WERI-Rb-1 (cell line): ENCODE data around the gene CELF6.
A peak's percentile ranks its signal among the peaks of the same experiment; 100 is the strongest.

Source experiments
- DNase-seq: peaks from one replicate; pipeline ENCODE4 v3.0.0-alpha.2; 2020
- H3K27ac ChIP-seq: fragments of 250-450 bp; sonication (Bioruptor Pico); 2 replicates; pipeline ENCODE4 v1.5.1; 2020; ENCODE audit warnings: mild to moderate bottlenecking, moderate library complexity
- H3K27me3 ChIP-seq: fragments of 250-450 bp; sonication (Bioruptor Pico); 2 replicates; pipeline ENCODE4 v1.5.1; 2021; ENCODE audit warnings: mild to moderate bottlenecking, low read depth, moderate library complexity; ENCODE audit not compliant: insufficient read depth, severe bottlenecking
- H3K36me3 ChIP-seq: fragments of 250-450 bp; sonication (Bioruptor Pico); 2 replicates; pipeline ENCODE4 v1.5.1; 2020; ENCODE audit warnings: mild to moderate bottlenecking, moderate library complexity
- H3K4me3 ChIP-seq: 2 replicates; pipeline ENCODE4 v1.5.1; 2011; ENCODE audit warnings: low read depth, mild to moderate bottlenecking, control low read depth, low read length
- H3K9me3 ChIP-seq: fragments of 250-450 bp; sonication (Bioruptor Pico); 2 replicates; pipeline ENCODE4 v1.5.1; 2021; ENCODE audit warnings: mild to moderate bottlenecking, moderate library complexity; ENCODE audit not compliant: severe bottlenecking
- TF ChIP-seq, protein P1 (sequence below): IDR thresholded peaks from 2 replicates; pipeline ENCODE4 v1.5.1; 2011; ENCODE audit warnings: low read depth, mild to moderate bottlenecking, control low read depth, inconsistent platforms, low read length

The CELF6 gene

DNA sequence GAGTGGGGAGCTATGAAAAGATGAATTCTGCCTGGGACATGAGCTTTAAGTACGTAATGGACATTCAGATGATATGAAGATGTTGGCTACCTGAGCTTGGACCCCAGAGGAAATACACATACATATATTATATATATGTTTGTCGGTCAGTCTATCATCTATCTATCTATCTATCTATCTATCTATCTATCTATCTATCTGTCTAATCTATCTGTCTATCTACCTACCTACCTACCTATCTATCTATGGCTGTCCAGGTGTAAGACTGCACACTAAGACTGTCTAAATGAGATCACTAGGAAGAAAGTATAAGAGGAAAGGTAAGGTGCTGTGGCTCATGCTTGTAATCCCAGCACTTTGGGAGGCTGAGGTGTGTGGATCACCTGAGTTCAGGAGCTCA is 18.2 kb upstream of the CELF6 start:
- Histone ChIP-seq H3K4me3 (no peak overlapping the region), H3K36me3 (no peaks in the 10 kb centered on the region; the same call in 1 of the 2 replicates), H3K9me3 (no peaks in the 10 kb centered on the region), H3K27ac (no peak overlapping the region), H3K27me3 (no peaks in the 10 kb centered on the region)
- TF ChIP-seq, protein P1, sequence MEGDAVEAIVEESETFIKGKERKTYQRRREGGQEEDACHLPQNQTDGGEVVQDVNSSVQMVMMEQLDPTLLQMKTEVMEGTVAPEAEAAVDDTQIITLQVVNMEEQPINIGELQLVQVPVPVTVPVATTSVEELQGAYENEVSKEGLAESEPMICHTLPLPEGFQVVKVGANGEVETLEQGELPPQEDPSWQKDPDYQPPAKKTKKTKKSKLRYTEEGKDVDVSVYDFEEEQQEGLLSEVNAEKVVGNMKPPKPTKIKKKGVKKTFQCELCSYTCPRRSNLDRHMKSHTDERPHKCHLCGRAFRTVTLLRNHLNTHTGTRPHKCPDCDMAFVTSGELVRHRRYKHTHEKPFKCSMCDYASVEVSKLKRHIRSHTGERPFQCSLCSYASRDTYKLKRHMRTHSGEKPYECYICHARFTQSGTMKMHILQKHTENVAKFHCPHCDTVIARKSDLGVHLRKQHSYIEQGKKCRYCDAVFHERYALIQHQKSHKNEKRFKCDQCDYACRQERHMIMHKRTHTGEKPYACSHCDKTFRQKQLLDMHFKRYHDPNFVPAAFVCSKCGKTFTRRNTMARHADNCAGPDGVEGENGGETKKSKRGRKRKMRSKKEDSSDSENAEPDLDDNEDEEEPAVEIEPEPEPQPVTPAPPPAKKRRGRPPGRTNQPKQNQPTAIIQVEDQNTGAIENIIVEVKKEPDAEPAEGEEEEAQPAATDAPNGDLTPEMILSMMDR, result no peak
- no peak for DNase-seq

DNA sequence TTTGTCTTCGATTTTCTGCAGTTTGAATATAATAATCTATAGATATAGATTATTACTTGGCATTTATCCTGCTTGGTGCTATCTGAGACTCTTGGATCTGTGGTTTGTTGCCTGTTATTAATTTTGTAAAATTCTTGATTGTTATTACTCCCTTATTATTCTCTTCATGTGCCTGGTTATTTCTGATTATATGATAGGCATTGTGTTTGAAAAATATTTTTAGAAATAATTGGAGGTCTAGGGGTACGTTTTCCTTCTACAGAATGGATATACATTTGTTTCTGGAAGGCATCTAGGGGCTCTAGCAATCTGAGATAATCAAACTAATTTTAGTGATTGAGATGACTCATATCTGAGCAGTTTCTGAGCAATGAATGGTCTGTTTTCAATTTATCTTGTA is 14.9 kb upstream of the CELF6 start:
- Histone ChIP-seq H3K4me3 (no peak overlapping the region), H3K27ac (no peak overlapping the region), H3K27me3 (no peaks in the 10 kb centered on the region), H3K36me3 (no peaks in the 10 kb centered on the region; the same call in 1 of the 2 replicates), H3K9me3 (no peaks in the 10 kb centered on the region)
- TF ChIP-seq, protein P1, result no peak
- DNase-seq, result no peak

DNA sequence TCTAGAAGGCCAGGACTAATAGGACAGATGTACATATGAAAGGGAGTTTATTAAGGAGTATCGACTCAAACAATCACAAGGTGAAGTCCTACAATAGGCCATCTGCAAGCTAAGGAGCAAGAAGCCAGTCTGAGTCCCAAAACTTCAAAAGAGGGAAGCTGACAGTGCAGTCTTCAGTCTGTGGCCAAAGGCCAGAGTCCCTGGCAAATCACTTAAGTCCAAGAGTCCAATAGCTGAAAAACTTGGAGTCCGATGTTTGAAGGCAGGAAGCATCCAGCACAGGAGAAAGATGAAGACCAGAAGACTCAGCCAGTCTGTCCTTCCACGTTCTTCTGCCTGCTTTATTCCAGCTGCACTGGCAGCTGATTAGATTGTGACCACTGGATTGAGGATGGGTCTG is 11.1 kb upstream of the CELF6 start:
- H3K27me3 ChIP-seq, result no peaks in the 10 kb centered on the region
- no peak for DNase-seq
- no peak overlapping the region for H3K27ac ChIP-seq
- no peak overlapping the region for H3K4me3 ChIP-seq
- TF ChIP-seq, protein P1, result no peak
- H3K9me3 ChIP-seq, result no peaks in the 10 kb centered on the region
- no peaks in the 10 kb centered on the region; the same call in 1 of the 2 replicates for H3K36me3 ChIP-seq

DNA sequence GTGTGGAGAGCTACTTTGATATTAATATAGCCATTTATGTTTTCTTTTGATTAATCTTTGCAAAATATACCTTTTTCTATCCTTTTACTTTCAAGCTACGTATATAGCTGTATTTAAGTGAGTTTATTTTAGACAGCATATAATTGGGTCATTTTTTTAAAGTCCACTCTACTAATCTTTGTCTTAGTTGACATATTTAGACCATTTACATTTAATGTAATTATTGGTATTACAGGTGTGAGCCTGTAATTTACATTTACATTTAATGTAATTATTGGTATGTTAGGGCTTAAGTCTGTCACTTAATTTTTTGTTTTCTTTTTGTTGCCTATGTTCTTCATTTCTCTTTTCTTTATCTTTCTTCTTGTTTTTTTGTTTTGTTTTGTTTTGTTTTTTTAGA is 3.8 kb upstream of the CELF6 start:
- Histone ChIP-seq H3K4me3 (no peak overlapping the region), H3K27ac (no peak overlapping the region), H3K36me3 (0 out of 2 replicates have a peak, but pooled peaks cover 3% of the 10 kb centered on the region), H3K9me3 (no peaks in the 10 kb centered on the region), H3K27me3 (no peaks in the 10 kb centered on the region)
- no peak for DNase-seq
- TF ChIP-seq, protein P1, result no peak

DNA sequence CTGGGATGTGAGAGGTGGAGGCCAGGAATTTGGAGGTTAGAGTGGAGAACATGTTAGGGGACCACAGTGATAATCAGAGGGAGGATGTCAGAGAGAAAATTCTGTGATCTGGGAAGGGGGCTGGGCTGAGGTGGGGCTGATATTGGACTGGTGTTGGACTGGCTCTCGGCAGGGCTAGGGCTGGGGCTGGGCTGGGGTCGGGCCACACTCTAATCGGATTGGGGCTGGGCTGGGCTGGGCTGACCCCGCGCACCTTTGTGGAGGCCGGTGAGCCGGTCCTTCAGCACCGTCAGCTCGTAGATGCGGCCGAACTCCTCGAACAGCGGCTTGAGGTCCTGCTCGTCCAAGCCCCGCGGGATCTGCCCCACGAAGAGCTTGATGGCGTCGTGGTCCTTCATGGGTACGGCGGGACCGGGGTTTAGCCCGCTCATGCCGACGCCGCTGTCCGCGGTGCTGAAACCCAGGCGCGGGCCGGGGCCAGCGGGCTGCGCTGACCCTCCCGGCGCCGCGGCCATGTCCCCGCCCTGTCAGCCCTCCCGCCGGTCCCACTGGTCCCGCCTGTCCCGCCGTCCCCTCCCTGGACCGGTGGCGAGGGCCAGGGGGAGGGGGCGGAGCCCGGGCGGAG is 485 bp downstream of the CELF6 start:
- Histone ChIP-seq H3K27me3 (no peaks in the 10 kb centered on the region), H3K4me3 (peak overlapping the region; percentile 59), H3K9me3 (no peaks in the 10 kb centered on the region), H3K27ac (peak overlapping the region; percentile 79), H3K36me3 (peaks cover 3% of the 10 kb centered on the region; the same call in 1 of the 2 replicates)
- peak; percentile 58 for DNase-seq
- TF ChIP-seq, protein P1, result no peak
